PC-9 (cell line): ENCODE data around the gene TUBGCP6. TPM values are rescaled to one million over a fixed set of nuclear protein-coding genes. Genes with fewer than 3 reads are reported as not detected.

Source experiments
- BruUV-seq: library from RNA; stranded (reverse); fragments of 400-500 nt; replicated peaks from 2 replicates; lab custom pipeline; 2021; lab: Mats Ljungman, UMichigan
- CTCF ChIA-PET: fragments of 300-600 bp; sonication (Branson Sonifier 250); formaldehyde crosslinking; loops from one replicate; lab custom pipeline; 2022; ENCODE audit warnings: antibody characterized with exemption; lab: Charles Lee
- POLR2A ChIA-PET: fragments of 300-600 bp; sonication (Branson Sonifier 250); formaldehyde crosslinking; loops from one replicate; lab custom pipeline; 2022; ENCODE audit warnings: antibody characterized with exemption; ENCODE audit not compliant: unreplicated experiment; lab: Charles Lee
- DNase-seq, 2 experiments: peaks; one replicate each; pipeline versions ENCODE4 v3.0.0 to v3.0.0-alpha.2; 2015 to 2022; ENCODE audit warnings: mixed read lengths in 1 of 2
- H2AFZ ChIP-seq: fragments of 200-600 bp; sonication (generic); 2 replicates; pipeline ENCODE4 v1.8.1; 2017; ENCODE audit warnings: antibody characterized with exemption
- H3F3A ChIP-seq: fragments of 200-600 bp; sonication (generic); 2 replicates; pipeline ENCODE4 v1.8.1; 2017; ENCODE audit warnings: antibody characterized with exemption, mild to moderate bottlenecking, low read depth; ENCODE audit not compliant: insufficient read depth
- H3K27ac ChIP-seq: fragments of 200-600 bp; sonication (generic); 2 replicates; pipeline ENCODE4 v1.6.1; 2016; ENCODE audit warnings: mixed run types
- H3K27me3 ChIP-seq: fragments of 200-600 bp; sonication (generic); 2 replicates; pipeline ENCODE4 v1.6.1; 2016; ENCODE audit warnings: low read depth, mixed run types; ENCODE audit not compliant: insufficient read depth
- H3K36me3 ChIP-seq: fragments of 200-600 bp; sonication (generic); 2 replicates; pipeline ENCODE4 v1.6.1; 2016; ENCODE audit warnings: low read depth, mixed run types
- H3K4me1 ChIP-seq: fragments of 200-600 bp; sonication (generic); replicated peaks from 2 replicates; pipeline ENCODE4 v1.6.1; 2016; ENCODE audit warnings: mixed run types; ENCODE audit not compliant: insufficient read depth
- H3K4me2 ChIP-seq: fragments of 200-600 bp; sonication (generic); 2 replicates; pipeline ENCODE4 v1.6.1; 2017; ENCODE audit warnings: mixed run types
- H3K4me3 ChIP-seq: fragments of 200-600 bp; sonication (generic); 2 replicates; pipeline ENCODE4 v1.6.1; 2016; ENCODE audit warnings: mixed run types
- H3K79me2 ChIP-seq: fragments of 200-600 bp; sonication (generic); 2 replicates; pipeline ENCODE4 v1.6.1; 2017; ENCODE audit warnings: low read depth, mixed run types
- H3K9me2 ChIP-seq: fragments of 200-600 bp; sonication (generic); 2 replicates; pipeline ENCODE4 v1.8.1; 2017; ENCODE audit warnings: mild to moderate bottlenecking; ENCODE audit not compliant: insufficient read depth
- H3K9me3 ChIP-seq: fragments of 200-600 bp; sonication (generic); 2 replicates; pipeline ENCODE4 v1.8.1; 2016; ENCODE audit warnings: low read depth; ENCODE audit not compliant: insufficient read depth
- H4K20me1 ChIP-seq: fragments of 200-600 bp; sonication (generic); 2 replicates; pipeline ENCODE4 v1.8.1; 2017; ENCODE audit not compliant: insufficient read depth
- EZH2 ChIP-seq: fragments of 200-600 bp; sonication (generic); IDR thresholded peaks from 2 replicates; pipeline ENCODE4 v1.8.0; 2017; ENCODE audit warnings: antibody characterized with exemption, low read depth
- intact Hi-C: fragments of 100-400 bp; cut with micrococcal nuclease; formaldehyde crosslinking; loops from one replicate; pipeline ENCODE4 v1.10.0; 2022; ENCODE audit not compliant: unreplicated experiment
- total RNA-seq: library from RNA; stranded (reverse); gene quantifications from 2 replicates; pipeline ENCODE4 v1.2.3, GENCODE V29; 2021
- TF ChIP-seq, protein P1 (sequence below): fragments of 200-600 bp; sonication (generic); conservative IDR thresholded peaks from 2 replicates; pipeline ENCODE4 v1.6.1; 2017; ENCODE audit warnings: mixed run types, antibody characterized with exemption, mild to moderate bottlenecking, moderate library complexity

TUBGCP6 gene
- total RNA-seq, 1 experiment from 2014 or later, result 31.3 TPM

- Histone ChIP-seq H3K4me2 (peak overlapping the region; percentile 92), H3K4me1 (peaks cover 30% of the 10 kb centered on the region), H3K9me3 (no peaks in the 10 kb centered on the region), H4K20me1 (peaks cover 3% of the 10 kb centered on the region), H3K4me3 (peak overlapping the region; percentile 62), H3K36me3 (0 out of 2 replicates have a peak, but pooled peaks cover 3% of the 10 kb centered on the region), H3F3A (peaks cover 22% of the 10 kb centered on the region), H3K9me2 (no peaks in the 10 kb centered on the region), H2AFZ (peak overlapping the region; percentile 85), H3K79me2 (peaks cover 23% of the 10 kb centered on the region), H3K27me3 (no peaks in the 10 kb centered on the region), H3K27ac (no peak overlapping the region)
- no peak for TF ChIP-seq EZH2
- TF ChIP-seq, protein P1, sequence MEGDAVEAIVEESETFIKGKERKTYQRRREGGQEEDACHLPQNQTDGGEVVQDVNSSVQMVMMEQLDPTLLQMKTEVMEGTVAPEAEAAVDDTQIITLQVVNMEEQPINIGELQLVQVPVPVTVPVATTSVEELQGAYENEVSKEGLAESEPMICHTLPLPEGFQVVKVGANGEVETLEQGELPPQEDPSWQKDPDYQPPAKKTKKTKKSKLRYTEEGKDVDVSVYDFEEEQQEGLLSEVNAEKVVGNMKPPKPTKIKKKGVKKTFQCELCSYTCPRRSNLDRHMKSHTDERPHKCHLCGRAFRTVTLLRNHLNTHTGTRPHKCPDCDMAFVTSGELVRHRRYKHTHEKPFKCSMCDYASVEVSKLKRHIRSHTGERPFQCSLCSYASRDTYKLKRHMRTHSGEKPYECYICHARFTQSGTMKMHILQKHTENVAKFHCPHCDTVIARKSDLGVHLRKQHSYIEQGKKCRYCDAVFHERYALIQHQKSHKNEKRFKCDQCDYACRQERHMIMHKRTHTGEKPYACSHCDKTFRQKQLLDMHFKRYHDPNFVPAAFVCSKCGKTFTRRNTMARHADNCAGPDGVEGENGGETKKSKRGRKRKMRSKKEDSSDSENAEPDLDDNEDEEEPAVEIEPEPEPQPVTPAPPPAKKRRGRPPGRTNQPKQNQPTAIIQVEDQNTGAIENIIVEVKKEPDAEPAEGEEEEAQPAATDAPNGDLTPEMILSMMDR, result no peak
- intact Hi-C loops, result no loop called here
- TSS peak; percentile 29 for BruUV-seq
- ChIA-PET POLR2A (interaction anchor here (0.7 kb wide), 1 partner anchor 47 kb away, joined by 3 read pairs; the partner anchor contains the start of gene PLXNB2), CTCF (interaction anchor here (0.6 kb wide), 1 partner anchor 17 kb away, joined by 6 read pairs; no protein-coding TSS in a partner anchor)
- no peak for DNase-seq
Measured at GRCh38 chr22:50260434-50260800, 15.6 kb upstream of the TUBGCP6 start.

DNA sequence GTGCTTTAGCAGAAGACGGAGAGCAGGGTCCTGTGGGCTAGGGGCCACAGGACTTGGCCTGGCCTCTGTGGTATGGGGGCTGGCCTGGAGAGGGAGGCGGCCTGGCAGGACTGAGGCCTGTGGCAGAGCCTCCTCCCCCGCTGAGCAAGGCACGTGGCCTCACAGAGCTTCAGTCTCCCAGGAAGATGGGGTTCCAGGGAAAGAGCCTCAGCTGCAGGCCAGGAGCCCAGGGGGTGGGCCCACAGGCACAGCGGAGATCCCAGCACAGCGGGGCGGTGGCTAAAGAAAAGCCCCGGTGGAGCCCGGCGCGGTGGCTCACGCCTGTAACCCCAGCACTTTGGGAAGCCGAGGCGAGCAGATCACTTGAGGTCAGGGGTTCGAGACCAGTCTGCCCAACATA is 14.5 kb upstream of the TUBGCP6 start:
- H3K4me3 ChIP-seq, result no peak overlapping the region
- no peak for TF ChIP-seq EZH2
- TF ChIP-seq, protein P1, result no peak
- no peak for DNase-seq
- no peak overlapping the region for H3K27ac ChIP-seq
- POLR2A ChIA-PET, result no interaction called here
- H2AFZ ChIP-seq, result no peak overlapping the region
- H3K9me2 ChIP-seq, result no peaks in the 10 kb centered on the region
- peaks cover 3% of the 10 kb centered on the region for H4K20me1 ChIP-seq
- peaks cover 30% of the 10 kb centered on the region for H3K4me1 ChIP-seq
- H3K27me3 ChIP-seq, result no peaks in the 10 kb centered on the region
- intact Hi-C loops, result no loop called here
- H3K79me2 ChIP-seq, result peaks cover 23% of the 10 kb centered on the region
- 0 out of 2 replicates have a peak, but pooled peaks cover 3% of the 10 kb centered on the region for H3K36me3 ChIP-seq
- no peak overlapping the region for H3K4me2 ChIP-seq
- H3K9me3 ChIP-seq, result no peaks in the 10 kb centered on the region
- H3F3A ChIP-seq, result peaks cover 27% of the 10 kb centered on the region
- no TSS peak for BruUV-seq
- CTCF ChIA-PET, result no interaction called here

DNA sequence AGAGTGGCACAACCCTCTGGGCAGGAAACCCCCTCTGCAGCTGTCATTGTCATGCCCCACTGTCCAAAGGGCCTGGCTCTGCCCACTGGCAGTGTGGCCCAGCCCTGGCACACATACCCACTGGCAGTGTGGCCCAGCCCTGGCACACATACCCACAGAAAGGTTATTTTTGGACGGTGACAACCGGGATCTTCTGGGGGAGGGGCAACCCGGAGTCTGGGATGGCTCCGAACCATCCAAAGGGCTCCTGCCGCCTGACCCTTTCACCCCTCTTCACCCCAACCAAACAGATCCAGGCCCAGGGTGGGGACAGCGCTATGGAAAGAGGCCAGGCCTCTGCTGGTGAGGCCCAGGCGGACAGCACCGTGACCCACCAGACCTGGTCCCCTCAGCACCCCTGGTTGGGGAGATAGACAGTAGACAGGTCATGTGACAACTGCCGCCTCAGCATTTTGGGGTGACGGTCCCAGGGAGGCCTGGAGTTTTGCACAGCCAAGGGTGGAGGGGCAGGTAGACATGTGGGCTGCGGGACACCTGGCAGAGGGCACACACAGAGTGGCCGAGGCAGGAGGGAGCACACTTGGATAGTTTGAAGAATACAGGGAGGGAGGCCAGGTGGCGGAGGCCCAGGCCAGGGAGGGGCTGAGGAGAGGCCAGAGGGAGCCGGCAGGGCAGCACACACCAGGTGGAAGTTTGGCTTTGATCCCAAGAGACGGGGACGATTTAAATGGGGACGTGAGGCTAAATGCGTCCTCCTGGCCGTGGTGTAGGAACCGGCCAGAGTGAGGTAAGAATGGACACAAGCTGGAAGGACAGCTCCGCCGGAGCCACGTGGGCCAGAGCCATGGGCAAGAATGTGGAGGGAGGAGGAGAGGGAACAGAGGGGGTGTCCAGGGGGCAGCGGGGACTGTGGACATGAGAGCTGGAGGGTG is 13.8 kb upstream of the TUBGCP6 start:
- Histone ChIP-seq H3K4me1 (peaks cover 30% of the 10 kb centered on the region), H3K27ac (no peak overlapping the region), H3K9me3 (no peaks in the 10 kb centered on the region), H3K9me2 (no peaks in the 10 kb centered on the region), H4K20me1 (peaks cover 3% of the 10 kb centered on the region), H3K4me3 (no peak overlapping the region), H3K4me2 (no peak overlapping the region), H3K79me2 (peaks cover 23% of the 10 kb centered on the region), H3K27me3 (no peaks in the 10 kb centered on the region), H3F3A (peaks cover 34% of the 10 kb centered on the region), H2AFZ (no peak overlapping the region), H3K36me3 (0 out of 2 replicates have a peak, but pooled peaks cover 3% of the 10 kb centered on the region)
- intact Hi-C loops, result no loop called here
- CTCF ChIA-PET, result no interaction called here
- POLR2A ChIA-PET, result no interaction called here
- no peak for TF ChIP-seq EZH2
- no peak for DNase-seq
- no TSS peak for BruUV-seq
